ENCODE data around the gene TFEB. TPM values are rescaled to one million over a fixed set of nuclear protein-coding genes. Genes with fewer than 3 reads are reported as not detected.

Gene TFEB
- total and polyA plus RNA-seq, 2 of the 8 experiments (the other 6 are each of a cell fraction or from before 2014, with no cell fraction given): 2.3 to 6.7 TPM

DNA sequence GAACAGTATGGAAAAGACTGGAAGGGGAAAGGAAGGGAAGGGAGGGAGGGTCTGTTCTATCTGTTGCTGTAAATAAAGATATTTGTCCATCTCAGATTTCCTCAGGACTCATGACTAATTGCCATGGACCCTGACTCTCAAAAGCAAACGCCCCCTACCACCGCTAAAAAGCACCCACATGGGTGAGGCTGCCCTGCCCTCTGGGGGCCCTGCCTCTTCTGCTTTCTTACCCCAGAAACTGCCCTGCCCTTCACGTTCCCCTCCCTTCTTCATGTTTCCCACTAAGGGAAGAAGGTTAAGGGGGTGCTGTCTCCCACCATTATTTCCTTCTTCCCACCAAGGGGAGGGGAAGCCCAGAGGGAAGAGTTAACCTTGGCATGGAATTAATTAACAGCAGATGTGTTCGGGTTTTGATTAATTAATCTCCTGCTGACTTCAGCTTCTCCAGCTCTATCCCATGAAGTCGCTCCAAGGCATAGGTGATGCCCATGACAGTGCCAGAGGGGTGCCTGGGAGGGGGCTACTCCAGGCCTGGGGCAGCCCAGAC, 81.2 kb downstream of the TFEB start (continued):
- TF ChIP-seq TAF7 (optimal IDR thresholded peaks at IDR 0.05; ENCODE audit: borderline replicate concordance, low read depth, low read length) (no peak), CTBP2 (IDR thresholded peaks at IDR 0.05; ENCODE audit: borderline replicate concordance, insufficient read depth, insufficient read length, low read length) (no peak), ZNF274 (IDR thresholded peaks at IDR 0.05; ENCODE audit: borderline replicate concordance, extremely low read depth, low read length) (no peak), KDM5A (IDR thresholded peaks at IDR 0.05; ENCODE audit: low read length) (no peak), CBX5 (IDR thresholded peaks at IDR 0.05; ENCODE audit: low read depth, low read length) (no peak), RXRA (IDR thresholded peaks at IDR 0.05; ENCODE audit: insufficient read depth, low read depth, low read length) (no peak)
- TF ChIP-seq, protein P1, sequence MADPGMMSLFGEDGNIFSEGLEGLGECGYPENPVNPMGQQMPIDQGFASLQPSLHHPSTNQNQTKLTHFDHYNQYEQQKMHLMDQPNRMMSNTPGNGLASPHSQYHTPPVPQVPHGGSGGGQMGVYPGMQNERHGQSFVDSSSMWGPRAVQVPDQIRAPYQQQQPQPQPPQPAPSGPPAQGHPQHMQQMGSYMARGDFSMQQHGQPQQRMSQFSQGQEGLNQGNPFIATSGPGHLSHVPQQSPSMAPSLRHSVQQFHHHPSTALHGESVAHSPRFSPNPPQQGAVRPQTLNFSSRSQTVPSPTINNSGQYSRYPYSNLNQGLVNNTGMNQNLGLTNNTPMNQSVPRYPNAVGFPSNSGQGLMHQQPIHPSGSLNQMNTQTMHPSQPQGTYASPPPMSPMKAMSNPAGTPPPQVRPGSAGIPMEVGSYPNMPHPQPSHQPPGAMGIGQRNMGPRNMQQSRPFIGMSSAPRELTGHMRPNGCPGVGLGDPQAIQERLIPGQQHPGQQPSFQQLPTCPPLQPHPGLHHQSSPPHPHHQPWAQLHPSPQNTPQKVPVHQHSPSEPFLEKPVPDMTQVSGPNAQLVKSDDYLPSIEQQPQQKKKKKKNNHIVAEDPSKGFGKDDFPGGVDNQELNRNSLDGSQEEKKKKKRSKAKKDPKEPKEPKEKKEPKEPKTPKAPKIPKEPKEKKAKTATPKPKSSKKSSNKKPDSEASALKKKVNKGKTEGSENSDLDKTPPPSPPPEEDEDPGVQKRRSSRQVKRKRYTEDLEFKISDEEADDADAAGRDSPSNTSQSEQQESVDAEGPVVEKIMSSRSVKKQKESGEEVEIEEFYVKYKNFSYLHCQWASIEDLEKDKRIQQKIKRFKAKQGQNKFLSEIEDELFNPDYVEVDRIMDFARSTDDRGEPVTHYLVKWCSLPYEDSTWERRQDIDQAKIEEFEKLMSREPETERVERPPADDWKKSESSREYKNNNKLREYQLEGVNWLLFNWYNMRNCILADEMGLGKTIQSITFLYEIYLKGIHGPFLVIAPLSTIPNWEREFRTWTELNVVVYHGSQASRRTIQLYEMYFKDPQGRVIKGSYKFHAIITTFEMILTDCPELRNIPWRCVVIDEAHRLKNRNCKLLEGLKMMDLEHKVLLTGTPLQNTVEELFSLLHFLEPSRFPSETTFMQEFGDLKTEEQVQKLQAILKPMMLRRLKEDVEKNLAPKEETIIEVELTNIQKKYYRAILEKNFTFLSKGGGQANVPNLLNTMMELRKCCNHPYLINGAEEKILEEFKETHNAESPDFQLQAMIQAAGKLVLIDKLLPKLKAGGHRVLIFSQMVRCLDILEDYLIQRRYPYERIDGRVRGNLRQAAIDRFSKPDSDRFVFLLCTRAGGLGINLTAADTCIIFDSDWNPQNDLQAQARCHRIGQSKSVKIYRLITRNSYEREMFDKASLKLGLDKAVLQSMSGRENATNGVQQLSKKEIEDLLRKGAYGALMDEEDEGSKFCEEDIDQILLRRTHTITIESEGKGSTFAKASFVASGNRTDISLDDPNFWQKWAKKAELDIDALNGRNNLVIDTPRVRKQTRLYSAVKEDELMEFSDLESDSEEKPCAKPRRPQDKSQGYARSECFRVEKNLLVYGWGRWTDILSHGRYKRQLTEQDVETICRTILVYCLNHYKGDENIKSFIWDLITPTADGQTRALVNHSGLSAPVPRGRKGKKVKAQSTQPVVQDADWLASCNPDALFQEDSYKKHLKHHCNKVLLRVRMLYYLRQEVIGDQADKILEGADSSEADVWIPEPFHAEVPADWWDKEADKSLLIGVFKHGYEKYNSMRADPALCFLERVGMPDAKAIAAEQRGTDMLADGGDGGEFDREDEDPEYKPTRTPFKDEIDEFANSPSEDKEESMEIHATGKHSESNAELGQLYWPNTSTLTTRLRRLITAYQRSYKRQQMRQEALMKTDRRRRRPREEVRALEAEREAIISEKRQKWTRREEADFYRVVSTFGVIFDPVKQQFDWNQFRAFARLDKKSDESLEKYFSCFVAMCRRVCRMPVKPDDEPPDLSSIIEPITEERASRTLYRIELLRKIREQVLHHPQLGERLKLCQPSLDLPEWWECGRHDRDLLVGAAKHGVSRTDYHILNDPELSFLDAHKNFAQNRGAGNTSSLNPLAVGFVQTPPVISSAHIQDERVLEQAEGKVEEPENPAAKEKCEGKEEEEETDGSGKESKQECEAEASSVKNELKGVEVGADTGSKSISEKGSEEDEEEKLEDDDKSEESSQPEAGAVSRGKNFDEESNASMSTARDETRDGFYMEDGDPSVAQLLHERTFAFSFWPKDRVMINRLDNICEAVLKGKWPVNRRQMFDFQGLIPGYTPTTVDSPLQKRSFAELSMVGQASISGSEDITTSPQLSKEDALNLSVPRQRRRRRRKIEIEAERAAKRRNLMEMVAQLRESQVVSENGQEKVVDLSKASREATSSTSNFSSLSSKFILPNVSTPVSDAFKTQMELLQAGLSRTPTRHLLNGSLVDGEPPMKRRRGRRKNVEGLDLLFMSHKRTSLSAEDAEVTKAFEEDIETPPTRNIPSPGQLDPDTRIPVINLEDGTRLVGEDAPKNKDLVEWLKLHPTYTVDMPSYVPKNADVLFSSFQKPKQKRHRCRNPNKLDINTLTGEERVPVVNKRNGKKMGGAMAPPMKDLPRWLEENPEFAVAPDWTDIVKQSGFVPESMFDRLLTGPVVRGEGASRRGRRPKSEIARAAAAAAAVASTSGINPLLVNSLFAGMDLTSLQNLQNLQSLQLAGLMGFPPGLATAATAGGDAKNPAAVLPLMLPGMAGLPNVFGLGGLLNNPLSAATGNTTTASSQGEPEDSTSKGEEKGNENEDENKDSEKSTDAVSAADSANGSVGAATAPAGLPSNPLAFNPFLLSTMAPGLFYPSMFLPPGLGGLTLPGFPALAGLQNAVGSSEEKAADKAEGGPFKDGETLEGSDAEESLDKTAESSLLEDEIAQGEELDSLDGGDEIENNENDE (IDR thresholded peaks at IDR 0.05; ENCODE audit: insufficient replicate concordance, low read length): no peak
